ENCODE measurements around the gene MUC5AC.
A peak's percentile ranks its signal among the peaks of the same experiment; 100 is the strongest.

MUC5AC gene

GRCh38 chr11:1222491-1223345 is 65.0 kb downstream of the MUC5AC start, which contains the start of gene MUC5B:
MUC5B (plus strand) TSS chr11:1223066; CDS start chr11:1223124, 58 bp downstream.
- no peak within 1 kb of the TSS for H3K23ac ChIP-seq (ENCODE audit: low read length)
- H2BK5ac ChIP-seq (ENCODE audit: low read length) = no peak within 1 kb of the TSS
- peaks cover 2% of the 10 kb centered on the region for H3K4me1 ChIP-seq (ENCODE audit: control insufficient read depth, low read depth, low read length)
- no peak within 1 kb of the TSS for H2BK120ac ChIP-seq (ENCODE audit: low read depth, low read length)
- H3K4ac ChIP-seq (ENCODE audit: low read depth, low read length) = no peak within 1 kb of the TSS
- no CpG with 5 or more reads among the region's 36 CpGs for WGBS (ENCODE audit: extremely low coverage, insufficient coverage, low lambda C conversion rate)
- H3K18ac ChIP-seq (ENCODE audit: low read length) = no peak within 1 kb of the TSS
- no peak within 1 kb of the TSS for H2BK15ac ChIP-seq (replicated peaks; ENCODE audit: low read depth)
- no peak within 1 kb of the TSS for H4K8ac ChIP-seq (ENCODE audit: low read depth, low read length)
- H3K4me2 ChIP-seq (ENCODE audit: low read length) = no peak within 1 kb of the TSS
- H3K27me3 ChIP-seq (ENCODE audit: insufficient read depth, low read length, poor library complexity) = no peaks in the 10 kb centered on the region
- no peak within 1 kb of the TSS for H3K9ac ChIP-seq (ENCODE audit: low read length)
- H2AK5ac ChIP-seq (ENCODE audit: low read length) = no peak within 1 kb of the TSS
- no peaks in the 10 kb centered on the region for H3K79me1 ChIP-seq (ENCODE audit: low read length)
- H3K56ac ChIP-seq (ENCODE audit: low read length) = no peak within 1 kb of the TSS
- H4K5ac ChIP-seq (ENCODE audit: low read length) = no peak within 1 kb of the TSS
- no peak within 1 kb of the TSS for H3K27ac ChIP-seq (ENCODE audit: low read depth, low read length)
- no peaks in the 10 kb centered on the region for H3K36me3 ChIP-seq (ENCODE audit: control insufficient read depth, insufficient read depth, low read length)
- no peaks in the 10 kb centered on the region for H3K79me2 ChIP-seq (ENCODE audit: control insufficient read depth, insufficient read depth, low read length)
- H3K4me3 ChIP-seq (ENCODE audit: low read length) = no peak within 1 kb of the TSS
- no peak for DNase-seq

- Histone ChIP-seq H3K4me3 (ENCODE audit: low read length) (no peak overlapping the region), H4K5ac (ENCODE audit: low read length) (no peak overlapping the region), H3K4me1 (ENCODE audit: control insufficient read depth, low read depth, low read length) (peaks cover 2% of the 10 kb centered on the region), H3K23ac (ENCODE audit: low read length) (no peak overlapping the region), H2BK15ac (replicated peaks; ENCODE audit: low read depth) (no peak overlapping the region), H3K4ac (ENCODE audit: low read depth, low read length) (no peak overlapping the region), H3K79me2 (ENCODE audit: control insufficient read depth, insufficient read depth, low read length) (no peaks in the 10 kb centered on the region), H2AK5ac (ENCODE audit: low read length) (no peak overlapping the region), H3K56ac (ENCODE audit: low read length) (no peak overlapping the region), H3K27me3 (ENCODE audit: insufficient read depth, low read length, poor library complexity) (no peaks in the 10 kb centered on the region), H3K18ac (ENCODE audit: low read length) (no peak overlapping the region), H3K36me3 (ENCODE audit: control insufficient read depth, insufficient read depth, low read length) (no peaks in the 10 kb centered on the region), H3K79me1 (ENCODE audit: low read length) (no peaks in the 10 kb centered on the region), H3K27ac (ENCODE audit: low read depth, low read length) (no peak overlapping the region), H3K9ac (ENCODE audit: low read length) (no peak overlapping the region), H4K8ac (ENCODE audit: low read depth, low read length) (no peak overlapping the region), H3K4me2 (ENCODE audit: low read length) (no peak overlapping the region), H2BK5ac (ENCODE audit: low read length) (no peak overlapping the region), H2BK120ac (ENCODE audit: low read depth, low read length) (no peak overlapping the region)
- DNase-seq = no peak
- no CpG with 5 or more reads among the region's 22 CpGs for WGBS (ENCODE audit: extremely low coverage, insufficient coverage, low lambda C conversion rate)
These were observed 65.8 kb downstream of the MUC5AC start for GRCh38 chr11:1223346-1224110.

GRCh38 chr11:1224111-1224490 is 66.3 kb downstream of the MUC5AC start:
- DNase-seq = no peak
- WGBS (ENCODE audit: extremely low coverage, insufficient coverage, low lambda C conversion rate) = no CpG with 5 or more reads among the region's 7 CpGs
- Histone ChIP-seq H4K8ac (ENCODE audit: low read depth, low read length) (no peak overlapping the region), H3K79me1 (ENCODE audit: low read length) (no peaks in the 10 kb centered on the region), H2BK5ac (ENCODE audit: low read length) (no peak overlapping the region), H3K23ac (ENCODE audit: low read length) (no peak overlapping the region), H3K4me2 (ENCODE audit: low read length) (no peak overlapping the region), H3K4ac (ENCODE audit: low read depth, low read length) (no peak overlapping the region), H2BK120ac (ENCODE audit: low read depth, low read length) (no peak overlapping the region), H3K4me3 (ENCODE audit: low read length) (no peak overlapping the region), H3K36me3 (ENCODE audit: control insufficient read depth, insufficient read depth, low read length) (no peaks in the 10 kb centered on the region), H2BK15ac (replicated peaks; ENCODE audit: low read depth) (no peak overlapping the region), H3K27ac (ENCODE audit: low read depth, low read length) (no peak overlapping the region), H3K4me1 (ENCODE audit: control insufficient read depth, low read depth, low read length) (peaks cover 2% of the 10 kb centered on the region), H3K18ac (ENCODE audit: low read length) (no peak overlapping the region), H4K5ac (ENCODE audit: low read length) (no peak overlapping the region), H3K79me2 (ENCODE audit: control insufficient read depth, insufficient read depth, low read length) (no peaks in the 10 kb centered on the region), H3K56ac (ENCODE audit: low read length) (no peak overlapping the region), H2AK5ac (ENCODE audit: low read length) (no peak overlapping the region), H3K27me3 (ENCODE audit: insufficient read depth, low read length, poor library complexity) (no peaks in the 10 kb centered on the region), H3K9ac (ENCODE audit: low read length) (no peak overlapping the region)

GRCh38 chr11:1224491-1225385 is 67.0 kb downstream of the MUC5AC start:
- Histone ChIP-seq H3K9ac (ENCODE audit: low read length) (peak overlapping the region; percentile 16), H3K23ac (ENCODE audit: low read length) (no peak overlapping the region), H3K18ac (ENCODE audit: low read length) (no peak overlapping the region)

GRCh38 chr11:1225386-1226225 is 67.9 kb downstream of the MUC5AC start:
- no peak overlapping the region for H3K4me2 ChIP-seq (ENCODE audit: low read length)
- no peaks in the 10 kb centered on the region for H3K27me3 ChIP-seq (ENCODE audit: insufficient read depth, low read length, poor library complexity)
- no peak overlapping the region for H3K9ac ChIP-seq (ENCODE audit: low read length)
- H3K56ac ChIP-seq (ENCODE audit: low read length) = no peak overlapping the region
- H2BK15ac ChIP-seq (replicated peaks; ENCODE audit: low read depth) = no peak overlapping the region
- no peak overlapping the region for H3K4me3 ChIP-seq (ENCODE audit: low read length)
- no peaks in the 10 kb centered on the region for H3K79me2 ChIP-seq (ENCODE audit: control insufficient read depth, insufficient read depth, low read length)
- H3K27ac ChIP-seq (ENCODE audit: low read depth, low read length) = no peak overlapping the region
- no peaks in the 10 kb centered on the region for H3K79me1 ChIP-seq (ENCODE audit: low read length)
- no CpG with 5 or more reads among the region's 29 CpGs for WGBS (ENCODE audit: extremely low coverage, insufficient coverage, low lambda C conversion rate)
- H3K4me1 ChIP-seq (ENCODE audit: control insufficient read depth, low read depth, low read length) = peaks cover 2% of the 10 kb centered on the region
- no peak overlapping the region for H2AK5ac ChIP-seq (ENCODE audit: low read length)
- no peak for DNase-seq
- no peak overlapping the region for H3K4ac ChIP-seq (ENCODE audit: low read depth, low read length)
- H3K36me3 ChIP-seq (ENCODE audit: control insufficient read depth, insufficient read depth, low read length) = no peaks in the 10 kb centered on the region
- H3K18ac ChIP-seq (ENCODE audit: low read length) = no peak overlapping the region
- H3K23ac ChIP-seq (ENCODE audit: low read length) = no peak overlapping the region
- H4K5ac ChIP-seq (ENCODE audit: low read length) = no peak overlapping the region
- H2BK5ac ChIP-seq (ENCODE audit: low read length) = no peak overlapping the region
- H2BK120ac ChIP-seq (ENCODE audit: low read depth, low read length) = no peak overlapping the region
- H4K8ac ChIP-seq (ENCODE audit: low read depth, low read length) = no peak overlapping the region

More at GRCh38 chr11:1224491-1225385, 67.0 kb downstream of the MUC5AC start:
- Histone ChIP-seq H2BK5ac (ENCODE audit: low read length) (no peak overlapping the region), H3K56ac (ENCODE audit: low read length) (peak overlapping the region; percentile 64), H3K4ac (ENCODE audit: low read depth, low read length) (no peak overlapping the region), H3K27ac (ENCODE audit: low read depth, low read length) (no peak overlapping the region), H3K79me1 (ENCODE audit: low read length) (no peaks in the 10 kb centered on the region), H2AK5ac (ENCODE audit: low read length) (no peak overlapping the region), H3K27me3 (ENCODE audit: insufficient read depth, low read length, poor library complexity) (no peaks in the 10 kb centered on the region), H4K8ac (ENCODE audit: low read depth, low read length) (no peak overlapping the region), H3K36me3 (ENCODE audit: control insufficient read depth, insufficient read depth, low read length) (no peaks in the 10 kb centered on the region), H2BK120ac (ENCODE audit: low read depth, low read length) (no peak overlapping the region), H3K4me3 (ENCODE audit: low read length) (no peak overlapping the region), H3K4me2 (ENCODE audit: low read length) (no peak overlapping the region), H2BK15ac (replicated peaks; ENCODE audit: low read depth) (no peak overlapping the region), H4K5ac (ENCODE audit: low read length) (no peak overlapping the region), H3K79me2 (ENCODE audit: control insufficient read depth, insufficient read depth, low read length) (no peaks in the 10 kb centered on the region), H3K4me1 (ENCODE audit: control insufficient read depth, low read depth, low read length) (peaks cover 2% of the 10 kb centered on the region)
- peak; percentile 67 for DNase-seq
- WGBS (ENCODE audit: extremely low coverage, insufficient coverage, low lambda C conversion rate) = no CpG with 5 or more reads among the region's 27 CpGs

Data from mesendoderm (in vitro differentiated cells).